SH-SY5Y (cell line): ENCODE measurements around the gene CADPS2.

Experiments
- GATA2 ChIP-seq: IDR thresholded peaks from 2 replicates; pipeline ENCODE4 v1.6.1; 2011; ENCODE audit warnings: mild to moderate bottlenecking, low read depth, low read length
- GATA3 ChIP-seq: IDR thresholded peaks from 2 replicates; pipeline ENCODE4 v1.6.1; 2011; ENCODE audit warnings: low read depth, mild to moderate bottlenecking, low read length, moderate library complexity

GRCh38 chr7:122881324-122881723, 4.9 kb downstream of the CADPS2 start:
- no peak for TF ChIP-seq GATA2
- TF ChIP-seq GATA3 = no peak
